Gastrocnemius medialis (tissue), 4 donors: ENCODE data around the gene MT4.

Experiments used
- POLR2A ChIP-seq, 2 donors: fragments of 450-650 bp; IDR thresholded peaks; one replicate each; pipeline ENCODE4 v1.6.1; 2017; ENCODE audit warnings: antibody characterized with exemption in 2 of 2, mild to moderate bottlenecking in 2 of 2, moderate library complexity in 2 of 2
- TF ChIP-seq, protein P1 (sequence below), 5 experiments: fragments of 450-650 bp in 3 of 5; fragments of 200-600 bp in 2 of 5; sonication (generic) in 2 of 5; IDR thresholded peaks in 4 of 5; conservative IDR thresholded peaks in 1 of 5; 1 replicate in 4 of 5; 2 replicates in 1 of 5; pipeline ENCODE4 v1.5.1; 2016 to 2019; ENCODE audit warnings: antibody characterized with exemption in 5 of 5, mild to moderate bottlenecking in 3 of 5, moderate library complexity in 3 of 5

GRCh38 chr16:56600398-56600999 is 35.6 kb downstream of the MT4 start:
- no peak for TF ChIP-seq POLR2A (IDR thresholded peaks at IDR 0.05)
- TF ChIP-seq, protein P1, sequence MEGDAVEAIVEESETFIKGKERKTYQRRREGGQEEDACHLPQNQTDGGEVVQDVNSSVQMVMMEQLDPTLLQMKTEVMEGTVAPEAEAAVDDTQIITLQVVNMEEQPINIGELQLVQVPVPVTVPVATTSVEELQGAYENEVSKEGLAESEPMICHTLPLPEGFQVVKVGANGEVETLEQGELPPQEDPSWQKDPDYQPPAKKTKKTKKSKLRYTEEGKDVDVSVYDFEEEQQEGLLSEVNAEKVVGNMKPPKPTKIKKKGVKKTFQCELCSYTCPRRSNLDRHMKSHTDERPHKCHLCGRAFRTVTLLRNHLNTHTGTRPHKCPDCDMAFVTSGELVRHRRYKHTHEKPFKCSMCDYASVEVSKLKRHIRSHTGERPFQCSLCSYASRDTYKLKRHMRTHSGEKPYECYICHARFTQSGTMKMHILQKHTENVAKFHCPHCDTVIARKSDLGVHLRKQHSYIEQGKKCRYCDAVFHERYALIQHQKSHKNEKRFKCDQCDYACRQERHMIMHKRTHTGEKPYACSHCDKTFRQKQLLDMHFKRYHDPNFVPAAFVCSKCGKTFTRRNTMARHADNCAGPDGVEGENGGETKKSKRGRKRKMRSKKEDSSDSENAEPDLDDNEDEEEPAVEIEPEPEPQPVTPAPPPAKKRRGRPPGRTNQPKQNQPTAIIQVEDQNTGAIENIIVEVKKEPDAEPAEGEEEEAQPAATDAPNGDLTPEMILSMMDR (IDR thresholded peaks at IDR 0.05 in 4 of 5, conservative IDR thresholded peaks at IDR 0.05 in 1 of 5): peak; percentile 25 to 55 (median 46)
